Neuronal stem cell (in vitro differentiated cells): Measurements from ENCODE around the gene RNF220.

Source experiments
- DNase-seq: peaks from one replicate; pipeline ENCODE4 v3.0.0-alpha.2; 2013; ENCODE audit warnings: low spot score
- H2AFZ ChIP-seq: one replicate; pipeline ENCODE4 v1.6.1; 2013; ENCODE audit warnings: mild to moderate bottlenecking, low read length, inconsistent platforms
- H2AK5ac ChIP-seq: 2 replicates; pipeline ENCODE4 v1.6.1; 2013; ENCODE audit warnings: low read depth, mild to moderate bottlenecking, inconsistent platforms, low read length, moderate library complexity, mixed read lengths
- H2BK120ac ChIP-seq: 2 replicates; pipeline ENCODE4 v1.6.1; 2013; ENCODE audit warnings: low read depth, mild to moderate bottlenecking, inconsistent platforms, low read length, moderate library complexity, mixed read lengths
- H2BK12ac ChIP-seq: one replicate; pipeline ENCODE4 v1.6.1; 2013; ENCODE audit warnings: low read length, inconsistent platforms
- H2BK15ac ChIP-seq: 2 replicates; pipeline ENCODE4 v1.6.1; 2013; ENCODE audit warnings: mild to moderate bottlenecking, low read length, inconsistent platforms, mixed read lengths
- H2BK5ac ChIP-seq: one replicate; pipeline ENCODE4 v1.6.1; 2013; ENCODE audit warnings: inconsistent platforms, mild to moderate bottlenecking, low read length, moderate library complexity
- H3K14ac ChIP-seq: one replicate; pipeline ENCODE4 v1.6.1; 2013; ENCODE audit warnings: low read length, inconsistent platforms
- H3K18ac ChIP-seq: 2 replicates; pipeline ENCODE4 v1.6.1; 2013; ENCODE audit warnings: low read length, inconsistent platforms
- H3K23ac ChIP-seq: 2 replicates; pipeline ENCODE4 v1.6.1; 2013; ENCODE audit warnings: low read depth, mild to moderate bottlenecking, mixed read lengths, low read length, inconsistent platforms; ENCODE audit not compliant: poor library complexity
- H3K27ac ChIP-seq: replicated peaks from 3 replicates; pipeline ENCODE4 v1.5.1; 2013; ENCODE audit warnings: low read length, inconsistent platforms
- H3K27me3 ChIP-seq, 3 experiments: 2 replicates each; pipeline ENCODE4 v1.6.1; 2013; ENCODE audit warnings: low read length in 3 of 3, mild to moderate bottlenecking in 2 of 3, inconsistent platforms in 1 of 3, low read depth in 1 of 3, mixed read lengths in 1 of 3, moderate library complexity in 1 of 3; ENCODE audit not compliant: control insufficient read depth in 3 of 3, insufficient read depth in 3 of 3
- H3K36me3 ChIP-seq, 2 donors: replicated peaks in 1 of 2; 2 replicates each; pipeline ENCODE4 v1.6.1; 2013; ENCODE audit warnings: low read length in 2 of 2; ENCODE audit not compliant: control insufficient read depth in 2 of 2, insufficient read depth in 2 of 2
- H3K4ac ChIP-seq: 2 replicates; pipeline ENCODE4 v1.6.1; 2013; ENCODE audit warnings: inconsistent platforms, mild to moderate bottlenecking, low read length, moderate library complexity
- H3K4me1 ChIP-seq, 2 donors: 1 replicate in 1 of 2; 2 replicates in 1 of 2; pipeline ENCODE4 v1.6.1; 2013; ENCODE audit warnings: low read length in 2 of 2, low read depth in 1 of 2; ENCODE audit not compliant: control insufficient read depth in 2 of 2, insufficient read depth in 1 of 2
- H3K4me2 ChIP-seq: one replicate; pipeline ENCODE4 v1.6.1; 2013; ENCODE audit warnings: mild to moderate bottlenecking, low read length, inconsistent platforms; ENCODE audit not compliant: insufficient read depth, poor library complexity, severe bottlenecking
- H3K4me3 ChIP-seq, 2 donors: 2 replicates each; pipeline ENCODE4 v1.5.1; 2013; ENCODE audit warnings: low read length in 2 of 2, mild to moderate bottlenecking in 2 of 2, inconsistent platforms in 1 of 2, moderate library complexity in 1 of 2
- H3K79me1 ChIP-seq: one replicate; pipeline ENCODE4 v1.6.1; 2013; ENCODE audit warnings: low read depth, mild to moderate bottlenecking, inconsistent platforms, low read length, moderate library complexity
- H3K9ac ChIP-seq: one replicate; pipeline ENCODE4 v1.6.1; 2013; ENCODE audit warnings: mild to moderate bottlenecking, low read depth, low read length, inconsistent platforms; ENCODE audit not compliant: poor library complexity
- H3K9me3 ChIP-seq, 2 donors: replicated peaks in 1 of 2; 2 replicates each; pipeline versions ENCODE3 to v1.6.1; 2013; ENCODE audit warnings: low read length in 2 of 2, mild to moderate bottlenecking in 2 of 2, inconsistent platforms in 1 of 2, low read depth in 1 of 2, mixed read lengths in 1 of 2, moderate library complexity in 1 of 2; ENCODE audit not compliant: control insufficient read depth in 2 of 2, insufficient read depth in 1 of 2
- H4K8ac ChIP-seq: one replicate; pipeline ENCODE4 v1.6.1; 2013; ENCODE audit warnings: low read depth, mild to moderate bottlenecking, inconsistent platforms, low read length, moderate library complexity
- H4K91ac ChIP-seq: one replicate; pipeline ENCODE4 v1.6.1; 2013; ENCODE audit warnings: low read length, low read depth, mild to moderate bottlenecking, inconsistent platforms; ENCODE audit not compliant: poor library complexity
- WGBS, 2 donors: extraction: QIAGEN DNeasy Blood & Tissue Kit; methylation state at CpG; one replicate each; pipeline ENCODE4 v1.1.7; 2013; ENCODE audit warnings: missing lambda C conversion rate in 2 of 2, mixed read lengths in 1 of 2; ENCODE audit not compliant: insufficient read length in 2 of 2, insufficient replicate concordance in 1 of 2; ENCODE audit errors: extremely low coverage in 2 of 2; 5-methylcytosine and 5-hydroxymethylcytosine counted together

Gene RNF220

DNA sequence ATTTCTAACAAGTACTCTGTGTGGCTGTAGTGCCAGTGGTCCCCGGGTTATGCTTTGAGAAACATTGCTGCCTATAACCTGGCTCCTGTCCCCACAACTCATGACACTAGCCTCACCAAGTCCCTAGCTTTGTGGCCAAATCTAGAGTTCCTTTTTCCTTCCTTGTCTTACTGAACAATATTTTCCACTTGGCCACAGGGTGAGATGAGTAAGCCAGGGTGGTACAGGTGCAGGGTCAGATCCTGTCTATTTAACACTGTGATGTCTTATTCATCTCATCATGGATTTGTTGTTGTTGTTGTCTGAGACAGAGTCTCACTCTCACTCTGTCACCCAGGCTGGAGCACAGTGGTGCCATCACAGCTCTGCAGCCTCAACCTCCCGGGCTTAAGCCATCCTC lies 288.1 kb downstream of the RNF220 start:
- Histone ChIP-seq H3K79me1 (no peaks in the 10 kb centered on the region), H2BK12ac (no peak overlapping the region), H3K27me3 (no peaks in the 10 kb centered on the region), H2AFZ (no peak overlapping the region), H4K8ac (no peak overlapping the region), H3K4ac (no peak overlapping the region), H2AK5ac (no peak overlapping the region), H3K23ac (no peak overlapping the region), H2BK5ac (no peak overlapping the region), H3K9me3 (no peaks in the 10 kb centered on the region), H2BK120ac (no peak overlapping the region), H3K14ac (no peak overlapping the region), H3K4me3 (no peak overlapping the region), H3K4me1 (no peaks in the 10 kb centered on the region), H4K91ac (no peak overlapping the region), H3K9ac (no peak overlapping the region), H3K36me3 (no peaks in the 10 kb centered on the region), H3K27ac (no peak overlapping the region), H3K18ac (no peak overlapping the region), H3K4me2 (no peak overlapping the region), H2BK15ac (no peak overlapping the region)
- no CpG with 5 or more reads among the region's 2 CpGs for WGBS, 2 donors
- no peak for DNase-seq

DNA sequence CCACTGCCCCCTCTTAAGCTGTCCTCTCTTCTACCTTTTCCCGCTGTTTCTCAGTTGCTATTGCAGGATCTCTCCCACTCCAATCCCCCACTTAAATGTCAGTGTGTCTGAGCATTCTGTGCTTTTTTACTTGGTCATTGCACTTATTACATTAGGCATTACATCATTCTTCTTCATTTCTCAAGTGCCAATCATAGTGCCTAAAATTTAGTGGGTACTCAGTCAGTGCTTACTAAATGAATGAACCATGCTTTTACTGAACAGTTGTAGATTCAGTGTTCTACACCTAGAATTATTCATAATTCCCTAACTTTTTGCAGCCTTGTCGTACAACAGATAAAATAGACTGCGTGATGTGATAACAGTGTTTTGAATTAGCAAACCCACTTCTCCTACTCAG lies 288.8 kb downstream of the RNF220 start:
- Histone ChIP-seq H3K27me3 (no peaks in the 10 kb centered on the region), H2AK5ac (no peak overlapping the region), H3K4me3 (no peak overlapping the region)

DNA sequence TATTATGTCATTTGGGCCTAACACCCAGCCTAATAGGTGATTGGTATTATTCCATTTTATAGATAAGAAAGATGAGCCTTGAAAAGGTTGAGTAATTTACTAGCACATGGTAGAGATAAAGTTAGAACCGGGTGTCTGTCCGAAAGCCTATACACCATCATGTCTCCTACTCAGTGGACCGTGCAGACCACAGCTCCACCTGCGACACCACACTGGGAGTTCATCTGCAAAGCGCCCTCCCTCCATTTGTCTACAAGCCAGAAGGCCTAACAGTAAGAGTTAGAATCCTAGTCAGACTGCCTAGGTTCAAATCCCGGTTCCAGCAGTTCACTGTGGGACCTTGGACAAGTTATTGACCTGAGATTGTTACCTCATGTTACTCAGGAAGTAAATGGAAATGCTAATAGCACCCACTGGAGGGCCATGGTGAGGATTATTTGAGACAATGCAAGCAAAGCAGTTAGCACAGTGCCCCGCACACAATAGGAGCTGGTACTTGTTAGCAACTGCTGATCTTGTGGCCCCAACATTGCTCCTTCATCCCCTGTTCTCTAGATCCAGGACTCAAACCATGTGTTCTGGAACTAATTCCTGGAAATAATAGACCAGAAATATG lies 289.9 kb downstream of the RNF220 start:
- Histone ChIP-seq H2BK15ac (no peak overlapping the region), H2AFZ (no peak overlapping the region), H3K79me1 (no peaks in the 10 kb centered on the region), H2BK120ac (no peak overlapping the region), H3K4me1 (no peaks in the 10 kb centered on the region), H3K27ac (no peak overlapping the region), H3K14ac (no peak overlapping the region), H3K23ac (no peak overlapping the region), H2BK5ac (no peak overlapping the region), H2AK5ac (no peak overlapping the region), H3K9me3 (no peaks in the 10 kb centered on the region), H3K9ac (no peak overlapping the region), H3K4me3 (no peak overlapping the region), H3K18ac (no peak overlapping the region), H3K36me3 (no peaks in the 10 kb centered on the region), H3K4ac (no peak overlapping the region), H4K8ac (no peak overlapping the region), H4K91ac (no peak overlapping the region), H3K4me2 (no peak overlapping the region), H3K27me3 (no peaks in the 10 kb centered on the region), H2BK12ac (no peak overlapping the region)
- no CpG with 5 or more reads among the region's 7 CpGs for WGBS, 2 donors
- DNase-seq, result no peak

More for the DNA sequence above, 288.8 kb downstream of the RNF220 start:
- Histone ChIP-seq H3K9ac (no peak overlapping the region), H3K4me2 (no peak overlapping the region), H3K23ac (no peak overlapping the region), H2BK15ac (no peak overlapping the region), H2BK12ac (no peak overlapping the region), H3K4me1 (no peaks in the 10 kb centered on the region), H3K36me3 (no peaks in the 10 kb centered on the region), H3K9me3 (no peaks in the 10 kb centered on the region), H4K8ac (no peak overlapping the region), H2AFZ (no peak overlapping the region), H4K91ac (no peak overlapping the region), H3K79me1 (no peaks in the 10 kb centered on the region), H3K4ac (no peak overlapping the region), H2BK120ac (no peak overlapping the region), H3K14ac (no peak overlapping the region), H3K18ac (no peak overlapping the region), H2BK5ac (no peak overlapping the region), H3K27ac (no peak overlapping the region)
- WGBS, 2 donors, result no CpG with 5 or more reads among the region's 3 CpGs
- DNase-seq, result no peak

DNA sequence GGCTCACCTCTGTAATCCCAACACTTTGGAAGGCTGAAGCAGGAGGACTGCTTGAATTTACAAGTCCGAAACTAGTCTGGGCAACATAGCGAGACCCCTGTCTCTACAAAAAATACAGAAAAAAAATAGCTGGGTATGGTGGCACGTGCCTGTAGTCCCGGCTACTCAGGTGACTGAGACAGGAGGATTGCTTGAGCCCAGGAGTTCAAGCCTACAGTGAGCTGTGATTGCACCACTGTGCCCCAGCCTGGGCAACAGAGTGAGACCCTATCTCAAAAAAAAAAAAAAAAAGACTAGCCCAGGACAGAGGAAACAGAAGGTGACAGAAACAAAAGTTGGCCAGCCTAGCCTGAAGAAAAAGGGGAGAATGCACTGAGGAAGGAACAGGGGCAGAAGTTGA lies 290.6 kb downstream of the RNF220 start:
- DNase-seq, result no peak
- H3K27me3 ChIP-seq, result no peaks in the 10 kb centered on the region
- H3K4me3 ChIP-seq, result no peak overlapping the region
- no peak overlapping the region for H3K9ac ChIP-seq
- no peak overlapping the region for H3K14ac ChIP-seq
- H4K91ac ChIP-seq, result no peak overlapping the region
- no peak overlapping the region for H2BK15ac ChIP-seq
- no peaks in the 10 kb centered on the region for H3K4me1 ChIP-seq
- no peak overlapping the region for H3K18ac ChIP-seq
- no peaks in the 10 kb centered on the region for H3K36me3 ChIP-seq
- WGBS, 2 donors, result no CpG with 5 or more reads among the region's 4 CpGs
- no peak overlapping the region for H3K4ac ChIP-seq
- H3K4me2 ChIP-seq, result no peak overlapping the region
- H3K27ac ChIP-seq, result no peak overlapping the region
- no peaks in the 10 kb centered on the region for H3K9me3 ChIP-seq
- H2AFZ ChIP-seq, result no peak overlapping the region
- H2BK5ac ChIP-seq, result no peak overlapping the region
- no peak overlapping the region for H2AK5ac ChIP-seq
- H3K23ac ChIP-seq, result no peak overlapping the region
- H2BK120ac ChIP-seq, result no peak overlapping the region
- no peak overlapping the region for H2BK12ac ChIP-seq
- no peak overlapping the region for H4K8ac ChIP-seq
- no peaks in the 10 kb centered on the region for H3K79me1 ChIP-seq
